Sigmoid colon (tissue), 7 donors: ENCODE measurements around the gene ZP4. TPM values are rescaled to one million over a fixed set of nuclear protein-coding genes. Genes with fewer than 3 reads are reported as not detected.

Source experiments
- DNase-seq: peaks from one replicate; pipeline ENCODE4 v3.0.0-alpha.2; 2019
- H3K27ac ChIP-seq, 4 donors: fragments of 200-600 bp; sonication (generic); one replicate each; pipeline ENCODE4 v1.5.1; 2016 to 2019; ENCODE audit warnings: mild to moderate bottlenecking in 1 of 4
- H3K27me3 ChIP-seq, 3 donors: fragments of 200-600 bp; sonication (generic); one replicate each; pipeline ENCODE4 v1.5.1; 2019; ENCODE audit warnings: mild to moderate bottlenecking in 1 of 3
- H3K36me3 ChIP-seq, 4 donors: fragments of 200-600 bp; sonication (generic); one replicate each; pipeline ENCODE4 v1.5.1; 2016 to 2019
- H3K4me1 ChIP-seq, 4 donors: fragments of 200-600 bp; sonication (generic); one replicate each; pipeline ENCODE4 v1.5.1; 2017 to 2019
- H3K4me3 ChIP-seq, 4 donors: fragments of 200-600 bp; sonication (generic); one replicate each; pipeline ENCODE4 v1.5.1; 2017 to 2019; ENCODE audit warnings: mild to moderate bottlenecking in 2 of 4, moderate library complexity in 1 of 4
- H3K9me3 ChIP-seq, 4 donors: fragments of 200-600 bp in 3 of 4; sonication (generic) in 3 of 4; one replicate each; pipeline versions ENCODE4 v1.5.1 to v1.6.1; 2013 to 2019
- EP300 ChIP-seq, 4 donors: sonication (generic); formaldehyde crosslinking; IDR thresholded peaks; one replicate each; pipeline ENCODE4 v1.6.1; 2017; ENCODE audit warnings: antibody characterized with exemption in 4 of 4
- POLR2A ChIP-seq, 2 donors: fragments of 450-650 bp; IDR thresholded peaks; one replicate each; pipeline ENCODE4 v1.6.1; 2016; ENCODE audit warnings: antibody characterized with exemption in 2 of 2, mild to moderate bottlenecking in 2 of 2, moderate library complexity in 2 of 2
- POLR2AphosphoS5 ChIP-seq, 4 donors: sonication (generic); formaldehyde crosslinking; IDR thresholded peaks; one replicate each; pipeline ENCODE4 v1.6.1; 2017; ENCODE audit warnings: antibody characterized with exemption in 4 of 4
- WGBS, 2 donors: extraction: QIAGEN DNeasy Blood & Tissue Kit; methylation state at CpG; one replicate each; pipeline ENCODE4 v1.1.7; 2013; 5-methylcytosine and 5-hydroxymethylcytosine counted together
- intact Hi-C: fragments of 100-400 bp; cut with DNase I; formaldehyde crosslinking; loops from one replicate; pipeline ENCODE4 v1.15.1; 2023
- polyA plus RNA-seq, 3 donors: library from polyadenylated mRNA; stranded (reverse); fragments of 200-250 nt; gene quantifications; one replicate each; pipeline ENCODE4 v1.2.3, GENCODE V29; 2013
- total RNA-seq, 4 donors: library from RNA; depleted of rRNA; stranded (reverse); fragments of >200 nt; gene quantifications; one replicate each; pipeline ENCODE4 v1.1.0, GENCODE V29; 2016
- TF ChIP-seq, protein P1 (sequence below), 4 experiments: fragments of 450-650 bp in 3 of 4; fragments of 200-600 bp in 1 of 4; IDR thresholded peaks; one replicate each; pipeline ENCODE4 v1.5.1; 2016 to 2019; ENCODE audit warnings: antibody characterized with exemption in 4 of 4, mild to moderate bottlenecking in 3 of 4, moderate library complexity in 2 of 4
- donor health status: healthy with polysubstance abuse.
- donor health status: Bipolar disorder and iron deficiency.
- donor health status: healthy.

The ZP4 gene
- total and polyA plus RNA-seq, 7 donors: not detected

DNA sequence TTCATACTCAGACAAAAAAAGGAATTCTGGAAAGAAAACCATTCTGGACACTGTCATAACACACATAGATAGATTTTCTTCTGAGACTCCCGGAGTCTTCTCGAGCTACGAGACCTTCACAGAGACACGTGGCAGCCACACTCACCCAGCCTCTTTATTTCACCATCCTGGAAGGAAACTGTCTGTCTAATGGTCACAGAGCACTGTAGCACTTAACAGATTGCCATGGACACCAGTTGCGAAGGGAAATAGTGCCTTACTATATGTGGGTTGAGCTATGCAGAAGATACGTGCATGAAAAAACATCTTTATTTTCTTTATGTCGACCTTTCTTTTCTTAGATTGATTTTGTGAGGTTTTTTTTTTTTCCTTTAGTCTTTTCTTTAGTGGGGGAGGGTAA is 57.9 kb downstream of the ZP4 start:
- H3K9me3 ChIP-seq: no peaks in the 10 kb centered on the region
- intact Hi-C loops: no loop called here
- H3K4me3 ChIP-seq: no peak overlapping the region
- TF ChIP-seq, protein P1, sequence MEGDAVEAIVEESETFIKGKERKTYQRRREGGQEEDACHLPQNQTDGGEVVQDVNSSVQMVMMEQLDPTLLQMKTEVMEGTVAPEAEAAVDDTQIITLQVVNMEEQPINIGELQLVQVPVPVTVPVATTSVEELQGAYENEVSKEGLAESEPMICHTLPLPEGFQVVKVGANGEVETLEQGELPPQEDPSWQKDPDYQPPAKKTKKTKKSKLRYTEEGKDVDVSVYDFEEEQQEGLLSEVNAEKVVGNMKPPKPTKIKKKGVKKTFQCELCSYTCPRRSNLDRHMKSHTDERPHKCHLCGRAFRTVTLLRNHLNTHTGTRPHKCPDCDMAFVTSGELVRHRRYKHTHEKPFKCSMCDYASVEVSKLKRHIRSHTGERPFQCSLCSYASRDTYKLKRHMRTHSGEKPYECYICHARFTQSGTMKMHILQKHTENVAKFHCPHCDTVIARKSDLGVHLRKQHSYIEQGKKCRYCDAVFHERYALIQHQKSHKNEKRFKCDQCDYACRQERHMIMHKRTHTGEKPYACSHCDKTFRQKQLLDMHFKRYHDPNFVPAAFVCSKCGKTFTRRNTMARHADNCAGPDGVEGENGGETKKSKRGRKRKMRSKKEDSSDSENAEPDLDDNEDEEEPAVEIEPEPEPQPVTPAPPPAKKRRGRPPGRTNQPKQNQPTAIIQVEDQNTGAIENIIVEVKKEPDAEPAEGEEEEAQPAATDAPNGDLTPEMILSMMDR (IDR thresholded peaks at IDR 0.05): no peak
- no peak for TF ChIP-seq POLR2AphosphoS5 (IDR thresholded peaks at IDR 0.05)
- no peak for TF ChIP-seq POLR2A (IDR thresholded peaks at IDR 0.05)
- TF ChIP-seq EP300 (IDR thresholded peaks at IDR 0.05): no peak
- H3K27ac ChIP-seq: no peak overlapping the region
- DNase-seq: no peak
- H3K36me3 ChIP-seq: no peaks in the 10 kb centered on the region
- no peaks in the 10 kb centered on the region for H3K4me1 ChIP-seq
- WGBS, 2 donors: 74 to 77% methylated on average over 7 of the region's 7 CpGs
- no peaks in the 10 kb centered on the region for H3K27me3 ChIP-seq
